Testis (tissue), 2 donors: ENCODE results near the gene STXBP6.

ENCODE experiments used
- CTCF ChIP-seq, 3 experiments: fragments of 450-650 bp in 2 of 3; fragments of 200-600 bp in 1 of 3; sonication (generic) in 1 of 3; IDR thresholded peaks; one replicate each; pipeline ENCODE4 v1.5.1; 2016 to 2019; ENCODE audit warnings: antibody characterized with exemption in 3 of 3, mild to moderate bottlenecking in 2 of 3, moderate library complexity in 1 of 3
- POLR2A ChIP-seq: fragments of 450-650 bp; IDR thresholded peaks from one replicate; pipeline ENCODE4 v1.6.1; 2017; ENCODE audit warnings: antibody characterized with exemption, mild to moderate bottlenecking, moderate library complexity

GRCh38 chr14:24853446-24853845 is 196.5 kb downstream of the STXBP6 start:
- TF ChIP-seq CTCF (IDR thresholded peaks at IDR 0.05), result no peak
- no peak for TF ChIP-seq POLR2A
